H7 (cell line): ENCODE measurements around the gene PRKCG. TPM values are rescaled to one million over a fixed set of nuclear protein-coding genes. Genes with fewer than 3 reads are reported as not detected.
A peak's percentile ranks its signal among the peaks of the same experiment; 100 is the strongest.

Experiments used
- DNase-seq: peaks from one replicate; pipeline ENCODE4 v3.0.0; 2012
- H3K27me3 ChIP-seq: 2 replicates; pipeline ENCODE4 v1.6.0; 2011; ENCODE audit warnings: mild to moderate bottlenecking, low read length; ENCODE audit not compliant: control insufficient read depth, insufficient read depth
- H3K36me3 ChIP-seq: replicated peaks from 2 replicates; pipeline ENCODE4 v1.5.1; 2011; ENCODE audit warnings: low read length; ENCODE audit not compliant: control insufficient read depth, insufficient read depth
- H3K4me3 ChIP-seq: 2 replicates; pipeline ENCODE4 v1.5.1; 2011; ENCODE audit warnings: low read depth, mild to moderate bottlenecking, control low read depth, low read length, moderate library complexity; ENCODE audit not compliant: insufficient read depth
- total RNA-seq: library from RNA; depleted of rRNA; stranded (reverse); fragments of >200 nt; shearing (Covaris generic); gene quantifications from 2 replicates; pipeline ENCODE4 v1.2.3, GENCODE V29; 2014

The PRKCG gene
- total RNA-seq, 1 experiment from 2014 or later = 1.1 TPM

- Histone ChIP-seq H3K36me3 (peaks cover 2% of the 10 kb centered on the region), H3K4me3 (peak overlapping the region; percentile 54), H3K27me3 (peaks cover 10% of the 10 kb centered on the region)
- DNase-seq = peak; percentile 100
Observed at GRCh38 chr19:53898636-53899341, 16.8 kb downstream of the PRKCG start.

- no peak overlapping the region for H3K4me3 ChIP-seq
- peaks cover 2% of the 10 kb centered on the region for H3K36me3 ChIP-seq
- no peak for DNase-seq
- H3K27me3 ChIP-seq = peaks cover 22% of the 10 kb centered on the region
Observed at GRCh38 chr19:53900191-53900860, 18.3 kb downstream of the PRKCG start.

DNA sequence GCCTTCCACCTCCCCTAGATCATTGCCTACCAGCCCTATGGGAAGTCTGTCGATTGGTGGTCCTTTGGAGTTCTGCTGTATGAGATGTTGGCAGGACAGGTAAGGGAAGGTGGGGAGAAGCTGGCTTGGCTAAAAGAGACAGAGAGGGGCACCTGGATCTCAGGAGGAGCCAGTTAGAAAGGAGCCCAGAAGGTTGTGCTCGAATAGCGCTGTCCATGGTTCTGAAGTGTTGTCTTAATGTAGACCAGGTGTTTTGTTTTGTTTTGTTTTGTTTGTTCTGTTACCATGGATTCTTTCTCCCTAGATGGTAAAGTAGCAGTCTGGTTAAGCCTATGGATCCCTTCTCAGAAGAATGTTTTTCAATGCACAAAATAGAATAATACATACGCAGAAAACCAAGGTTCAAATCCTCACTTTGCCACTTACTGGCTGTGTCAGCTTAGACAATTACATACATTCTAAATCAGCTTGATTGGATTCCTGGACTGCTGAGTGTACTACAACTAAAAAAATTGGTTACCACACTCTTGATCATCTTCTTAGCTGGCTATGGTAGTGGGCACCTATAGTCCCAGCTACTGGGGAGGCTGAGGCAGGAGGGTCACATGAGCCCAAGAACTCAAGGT, 21.2 kb downstream of the PRKCG start:
- Histone ChIP-seq H3K4me3 (no peak overlapping the region), H3K36me3 (peaks cover 2% of the 10 kb centered on the region), H3K27me3 (peaks cover 38% of the 10 kb centered on the region)
- peak; percentile 75 for DNase-seq

DNA sequence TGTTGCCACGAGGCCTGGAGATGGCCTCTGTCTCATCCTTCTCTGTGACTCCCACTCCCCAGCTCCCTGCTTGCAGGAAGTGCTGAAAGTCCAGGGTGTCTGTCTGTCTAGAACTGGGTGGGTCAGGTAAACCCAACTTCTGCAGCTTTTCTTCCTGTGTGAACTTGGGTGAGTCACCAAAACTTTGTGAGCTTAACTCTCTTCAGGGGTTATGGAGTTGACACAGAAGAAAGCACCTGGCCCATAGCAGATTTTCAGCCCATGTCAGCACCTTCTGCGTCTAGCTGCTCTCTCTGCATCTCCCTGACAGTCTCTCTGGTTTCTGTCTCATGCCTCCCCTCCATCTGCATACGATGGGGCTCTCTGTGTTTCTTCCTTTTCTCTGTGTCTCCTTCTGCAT, 22.9 kb downstream of the PRKCG start:
- DNase-seq = no peak
- Histone ChIP-seq H3K27me3 (peaks cover 52% of the 10 kb centered on the region), H3K4me3 (no peak overlapping the region), H3K36me3 (peaks cover 2% of the 10 kb centered on the region)

DNA sequence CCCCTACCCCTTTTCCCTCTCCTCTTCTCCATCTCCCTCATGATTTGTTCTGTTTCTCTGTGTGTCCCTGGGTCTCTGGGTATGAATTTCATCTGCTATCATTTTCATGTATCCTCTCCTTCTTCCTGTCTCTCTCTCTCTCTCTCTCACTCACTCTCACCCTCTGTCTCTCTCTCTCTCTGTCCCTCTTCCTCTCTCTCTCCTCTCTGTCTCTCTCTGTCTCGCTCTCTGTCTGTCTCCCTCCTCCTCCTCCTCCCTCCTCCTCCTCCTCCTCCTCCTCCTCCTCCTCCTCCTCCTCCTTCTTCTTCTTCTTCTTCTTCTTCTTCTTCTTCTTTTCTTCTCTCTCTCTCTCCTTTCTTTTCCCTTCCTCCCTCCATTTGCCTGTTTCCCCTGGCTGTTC, 23.8 kb downstream of the PRKCG start:
- no peaks in the 10 kb centered on the region; the same call in 1 of the 2 replicates for H3K36me3 ChIP-seq
- no peak for DNase-seq
- peaks cover 61% of the 10 kb centered on the region for H3K27me3 ChIP-seq
- no peak overlapping the region for H3K4me3 ChIP-seq

- peak; percentile 92 for DNase-seq
- peak overlapping the region; percentile 56 for H3K4me3 ChIP-seq
- peaks cover 68% of the 10 kb centered on the region for H3K27me3 ChIP-seq
- no peaks in the 10 kb centered on the region for H3K36me3 ChIP-seq
Observed at GRCh38 chr19:53906211-53907192, 24.5 kb downstream of the PRKCG start.

DNA sequence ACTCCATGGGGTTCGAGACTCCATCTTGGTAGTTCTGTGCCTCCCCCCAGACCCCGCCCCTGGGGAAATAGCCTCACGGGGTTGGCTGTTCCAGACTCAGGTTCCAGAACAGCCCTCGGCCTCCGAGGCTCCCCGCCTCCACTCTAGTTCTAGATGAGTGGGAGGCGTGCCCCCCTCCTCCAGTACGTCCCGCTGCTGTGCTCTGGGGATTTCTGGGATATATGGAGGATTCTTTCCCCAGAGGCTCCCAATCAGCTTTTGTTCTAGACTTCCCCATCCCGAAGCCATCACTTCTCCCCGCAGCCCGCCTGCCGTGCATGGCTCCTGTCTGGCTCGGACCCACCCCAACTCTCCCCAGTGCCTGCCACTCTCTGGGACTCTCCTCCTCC, 25.2 kb downstream of the PRKCG start:
- H3K36me3 ChIP-seq = no peaks in the 10 kb centered on the region
- peak overlapping the region; percentile 56; the same call in 1 of the 2 replicates for H3K4me3 ChIP-seq
- peak; percentile 57 for DNase-seq
- H3K27me3 ChIP-seq = peaks cover 74% of the 10 kb centered on the region

DNA sequence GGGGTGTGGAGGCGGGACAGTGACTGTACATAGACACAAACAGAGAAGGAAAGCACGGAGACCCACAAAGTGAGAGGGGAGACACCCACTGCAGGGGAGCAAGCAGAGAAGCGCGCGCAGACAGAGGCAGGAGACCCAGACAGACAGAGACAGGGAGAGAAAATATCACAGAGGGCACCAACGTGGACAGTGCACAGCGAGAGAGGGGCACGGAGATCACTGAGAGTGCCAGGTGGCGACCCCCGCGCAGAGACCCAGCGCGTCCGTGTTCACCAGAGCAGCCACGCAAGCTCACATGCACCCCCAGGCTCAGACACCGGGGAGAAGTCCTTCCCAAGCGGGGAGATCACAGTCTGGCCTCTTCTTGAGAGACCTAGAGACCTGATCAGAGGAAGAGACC, 25.7 kb downstream of the PRKCG start:
- H3K4me3 ChIP-seq = peak overlapping the region; percentile 56
- H3K27me3 ChIP-seq = peaks cover 75% of the 10 kb centered on the region

DNA sequence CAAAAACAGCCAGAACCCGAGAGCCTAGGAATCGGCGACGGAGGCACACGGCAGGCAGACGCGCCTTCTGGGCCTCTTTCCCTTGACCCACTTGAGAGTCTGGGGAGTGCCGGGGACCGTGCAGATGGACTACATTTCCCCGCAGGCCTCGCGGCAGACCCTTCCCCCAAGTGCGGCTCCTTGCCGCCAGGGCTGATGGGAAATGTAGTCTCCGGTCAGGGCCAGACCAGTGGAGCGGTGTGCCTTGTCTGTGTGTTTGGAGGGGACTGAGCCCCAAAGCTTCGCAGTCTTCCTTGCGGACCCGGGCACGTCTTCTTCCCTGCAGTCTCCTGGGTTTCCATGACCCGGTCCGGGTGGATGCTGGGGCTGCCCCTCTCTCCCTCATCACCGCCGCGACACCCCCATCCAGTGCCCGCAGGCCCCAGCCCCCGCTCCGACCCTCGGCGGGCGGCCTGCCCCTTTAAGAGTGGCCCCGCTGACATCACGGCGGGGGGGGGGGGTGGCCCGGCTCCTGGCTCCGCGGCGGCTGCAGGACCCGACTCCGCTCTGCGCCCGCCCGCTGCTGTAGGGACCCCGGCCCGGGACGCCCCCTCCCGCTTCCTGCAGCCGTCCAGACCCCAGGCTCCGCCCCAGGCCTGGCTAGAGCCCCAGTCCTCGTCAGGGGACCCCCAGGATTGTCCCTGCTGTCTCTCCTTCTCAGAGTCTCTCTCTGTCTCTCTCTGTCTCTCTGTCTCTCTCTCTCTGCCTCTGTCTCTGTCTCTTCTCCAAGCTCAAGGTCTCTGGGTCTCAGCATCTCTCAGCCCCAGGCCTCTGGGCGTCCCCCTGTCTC, 26.3 kb downstream of the PRKCG start:
- Histone ChIP-seq H3K36me3 (no peaks in the 10 kb centered on the region), H3K27me3 (peaks cover 77% of the 10 kb centered on the region), H3K4me3 (peak overlapping the region; percentile 56)
- DNase-seq = peak; percentile 93

More for the DNA sequence above, 25.7 kb downstream of the PRKCG start:
- DNase-seq = no peak
- no peaks in the 10 kb centered on the region for H3K36me3 ChIP-seq

DNA sequence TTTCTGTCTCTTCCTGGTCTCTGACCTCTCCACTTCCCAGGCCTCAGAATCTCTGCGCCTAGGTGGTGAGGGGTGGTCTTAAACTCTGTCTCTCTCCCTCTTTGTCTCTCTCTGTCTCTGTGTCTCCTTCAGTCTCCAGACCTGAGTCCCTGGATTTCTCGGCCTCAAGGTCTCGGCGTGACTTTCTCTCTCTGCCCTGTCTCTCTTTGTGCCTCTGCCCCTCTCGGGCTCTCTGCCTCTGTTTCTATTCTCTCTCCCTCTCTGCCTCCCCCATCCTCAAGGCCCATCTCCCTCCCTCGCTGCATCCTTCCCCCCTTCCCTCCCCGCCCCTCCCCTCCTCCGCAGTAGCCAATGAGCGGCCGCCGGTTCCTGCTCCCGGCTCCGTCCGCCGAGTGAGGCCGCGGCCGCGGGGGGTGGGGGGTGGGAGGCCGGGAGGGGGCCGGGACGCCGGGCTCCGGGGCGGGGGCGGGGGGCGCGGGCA, 27.0 kb downstream of the PRKCG start, which contains the start of gene CACNG7:
Gene CACNG7, plus strand, starts transcription at position 344 of the 481 bp plus-strand sequence. CDS start 3,554 bp downstream, outside the sequence.
- peak; percentile 95 for DNase-seq
- peaks cover 77% of the 10 kb centered on the region for H3K27me3 ChIP-seq
- no peaks in the 10 kb centered on the region for H3K36me3 ChIP-seq
- H3K4me3 ChIP-seq = peak within 1 kb of the TSS; percentile 66

DNA sequence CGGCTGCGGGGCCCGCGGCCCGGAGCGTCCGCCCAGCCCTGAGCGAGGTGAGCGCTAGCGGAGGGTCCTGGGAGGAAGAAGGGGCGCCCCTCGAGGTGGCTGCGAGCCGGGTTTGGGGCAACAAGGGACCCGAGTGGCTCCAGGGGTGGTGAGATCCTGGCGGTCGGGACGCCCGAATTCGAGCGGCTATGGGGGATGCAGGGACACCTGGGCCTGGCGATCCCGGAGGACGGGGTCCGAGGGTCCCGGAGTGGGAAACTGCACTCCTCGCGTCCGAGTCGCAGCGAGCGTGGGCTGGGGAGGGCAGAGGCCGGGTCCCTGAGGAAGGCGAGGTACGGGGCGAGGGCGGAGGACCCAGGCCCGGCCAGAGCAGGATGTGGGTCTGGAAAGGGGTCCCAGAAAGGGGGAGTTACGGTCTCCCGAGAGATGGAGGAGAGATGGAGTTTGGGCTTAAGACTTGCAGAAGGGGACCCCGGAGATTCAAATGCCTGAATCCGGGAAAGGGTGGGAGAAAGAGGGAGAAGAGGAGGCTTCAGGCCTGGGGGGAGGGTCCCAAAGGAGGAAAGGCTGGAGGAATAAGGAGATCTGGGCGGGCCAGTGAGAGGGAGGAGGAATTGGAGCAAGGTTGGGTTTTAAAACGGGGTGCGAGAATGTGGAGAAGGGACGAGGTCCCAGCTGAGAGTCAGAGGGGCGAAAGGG, 27.6 kb downstream of the PRKCG start:
- DNase-seq = peak; percentile 63
- peak overlapping the region; percentile 66 for H3K4me3 ChIP-seq
- peaks cover 70% of the 10 kb centered on the region for H3K27me3 ChIP-seq
- H3K36me3 ChIP-seq = no peaks in the 10 kb centered on the region

DNA sequence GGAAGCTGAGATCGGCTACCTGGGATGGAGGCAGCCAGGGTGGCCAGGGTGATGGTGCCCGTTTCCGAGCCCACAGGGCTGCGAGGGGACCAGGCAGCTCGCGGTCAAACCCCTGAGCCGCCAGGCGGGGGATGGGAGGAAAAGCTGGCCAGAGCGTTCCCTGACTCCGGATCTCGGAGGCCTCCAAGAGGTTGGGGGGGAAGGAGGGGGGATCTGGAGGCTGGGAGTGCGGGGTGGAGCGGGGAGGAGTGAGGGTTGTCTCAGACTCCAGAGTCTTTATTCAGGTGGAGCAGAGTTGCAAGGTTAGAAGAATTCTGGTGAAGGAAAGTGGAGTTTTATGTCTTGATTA, 28.1 kb downstream of the PRKCG start:
- H3K27me3 ChIP-seq = peaks cover 65% of the 10 kb centered on the region
- H3K4me3 ChIP-seq = peak overlapping the region; percentile 66
- DNase-seq = peak; percentile 87
- H3K36me3 ChIP-seq = no peaks in the 10 kb centered on the region

DNA sequence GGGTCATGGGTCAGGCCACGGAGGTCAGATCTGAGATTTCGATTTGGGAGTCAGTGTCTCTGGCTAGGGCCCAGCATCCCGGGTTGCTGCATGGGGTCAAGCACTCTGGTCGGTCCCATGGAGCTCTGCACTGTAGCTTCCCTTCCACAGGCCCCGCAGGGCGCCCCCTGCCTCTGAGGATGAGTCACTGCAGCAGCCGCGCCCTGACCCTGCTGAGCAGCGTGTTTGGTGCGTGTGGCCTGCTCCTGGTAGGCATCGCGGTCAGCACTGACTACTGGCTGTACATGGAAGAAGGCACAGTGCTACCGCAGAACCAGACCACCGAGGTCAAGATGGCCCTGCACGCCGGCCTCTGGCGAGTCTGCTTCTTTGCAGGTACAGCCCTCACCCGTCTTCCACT, 30.7 kb downstream of the PRKCG start:
- peak; percentile 92 for DNase-seq

More for the DNA sequence above, 30.7 kb downstream of the PRKCG start:
- Histone ChIP-seq H3K4me3 (no peak overlapping the region), H3K36me3 (peaks cover 12% of the 10 kb centered on the region), H3K27me3 (peaks cover 45% of the 10 kb centered on the region)
